Stimulated activated naive CD4-positive, alpha-beta T cell (primary cell): ENCODE data around the gene UQCRQ.
"Not testable (repeated sequence)": the region's sequence is repeated elsewhere in the genome, so short reads cannot be mapped to it uniquely, and the experiment has no call there.

ENCODE experiments used
- DNase-seq, 6 experiments: peaks; one replicate each; lab custom pipeline; 2025; lab: John Stamatoyannopoulos, UW

Gene UQCRQ

GRCh38 chr5:132832612-132833011 is 33.8 kb upstream of the UQCRQ start:
- no peak for DNase-seq

GRCh38 chr5:132834057-132834456 is 32.4 kb upstream of the UQCRQ start:
- no peak for DNase-seq

DNA sequence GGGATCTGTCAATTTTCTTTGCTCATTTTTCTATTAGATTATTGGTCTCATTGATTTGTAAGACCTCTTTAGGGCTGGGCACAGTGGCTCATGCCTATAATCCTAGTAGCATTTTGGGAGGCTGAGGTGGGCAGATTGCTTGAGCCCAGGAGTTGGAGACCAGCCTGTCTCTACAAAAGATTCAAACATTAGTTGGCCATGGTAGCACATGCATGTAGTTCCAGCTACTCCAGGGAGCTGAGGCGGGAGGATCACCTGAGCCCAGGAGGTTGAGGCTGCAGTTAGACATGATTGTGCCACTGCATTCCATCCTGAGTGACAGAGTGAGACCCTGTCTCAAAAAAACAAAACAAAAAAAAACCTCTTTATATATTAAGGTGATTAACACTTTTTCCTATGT is 29.6 kb upstream of the UQCRQ start:
- no peak for DNase-seq

DNA sequence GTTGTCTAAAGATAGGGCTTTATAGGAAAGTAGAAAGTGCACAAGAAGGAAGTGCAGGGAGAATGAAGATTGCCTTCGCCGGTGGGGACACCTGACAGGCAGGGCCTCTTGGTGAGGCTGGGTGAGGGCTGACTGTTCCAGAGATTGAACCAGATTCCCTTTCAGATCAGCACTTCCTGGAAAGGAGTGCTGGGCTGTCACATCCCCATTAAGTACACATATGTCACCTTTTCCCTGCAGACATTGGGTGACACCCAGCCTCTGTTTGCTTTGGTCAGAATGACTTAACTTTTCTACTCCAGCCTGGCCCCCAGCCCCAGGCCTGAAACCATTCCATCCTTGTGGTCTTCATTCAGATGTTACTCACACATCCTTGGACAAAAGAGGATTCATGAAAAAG is 28.6 kb upstream of the UQCRQ start:
- DNase-seq: no peak

DNA sequence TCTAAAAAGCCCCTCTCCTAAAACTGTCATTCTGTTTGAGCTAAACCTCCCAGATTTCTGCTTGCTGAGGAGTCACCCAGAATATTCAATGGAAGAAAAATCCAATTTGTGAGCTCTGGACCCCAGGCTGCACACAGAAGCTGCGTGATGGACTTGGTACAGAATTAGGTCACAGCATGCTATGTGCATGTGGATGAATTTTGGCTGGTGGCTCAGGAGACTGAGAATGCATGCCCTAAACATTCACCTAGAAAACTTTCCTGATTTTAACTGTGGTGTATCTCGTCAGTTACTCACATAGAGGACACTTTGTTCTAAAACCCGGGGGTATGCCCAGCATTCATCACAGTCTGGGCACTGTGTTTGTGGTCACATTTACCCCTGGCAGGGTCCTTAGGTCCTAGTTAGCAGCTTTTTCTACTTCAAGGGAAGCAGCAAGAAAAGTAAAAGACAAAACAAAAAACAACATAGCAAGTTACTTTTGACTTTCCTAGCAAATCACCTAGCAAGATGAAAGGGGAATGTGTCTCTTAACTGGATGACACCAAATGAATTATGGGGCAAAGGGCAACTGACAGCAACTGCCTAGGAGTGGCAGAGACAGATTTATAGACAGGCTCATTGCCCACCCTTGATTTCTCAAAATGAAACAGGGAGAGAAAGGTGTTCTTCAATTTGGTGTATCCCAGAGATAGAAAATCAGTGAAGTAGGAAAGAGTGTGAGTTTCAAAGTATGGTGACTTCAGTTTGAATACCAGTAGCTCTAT is 27.7 kb upstream of the UQCRQ start:
- DNase-seq: no peak

- no peak for DNase-seq
Observed at GRCh38 chr5:132839426-132840301, 26.8 kb upstream of the UQCRQ start.

DNA sequence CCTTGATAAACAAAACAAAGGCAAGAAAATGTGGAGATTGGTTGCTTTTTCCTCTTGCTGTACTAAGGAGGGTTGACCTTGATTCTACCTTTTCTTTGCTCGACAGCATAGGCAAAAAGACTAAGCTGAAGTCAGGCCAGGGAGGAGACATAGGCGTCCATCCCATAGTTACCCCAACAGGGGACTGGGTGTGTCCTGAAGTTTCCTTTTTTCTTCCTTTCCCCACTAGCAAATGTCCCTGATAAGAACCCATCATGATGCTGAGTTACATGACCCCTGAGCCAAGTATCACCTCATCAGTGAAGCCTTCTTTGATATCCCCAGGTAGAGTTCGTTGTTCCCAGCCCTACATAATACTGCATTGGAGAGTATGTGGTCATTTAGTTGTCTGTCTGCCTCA is 26.1 kb upstream of the UQCRQ start:
- DNase-seq: no peak

DNA sequence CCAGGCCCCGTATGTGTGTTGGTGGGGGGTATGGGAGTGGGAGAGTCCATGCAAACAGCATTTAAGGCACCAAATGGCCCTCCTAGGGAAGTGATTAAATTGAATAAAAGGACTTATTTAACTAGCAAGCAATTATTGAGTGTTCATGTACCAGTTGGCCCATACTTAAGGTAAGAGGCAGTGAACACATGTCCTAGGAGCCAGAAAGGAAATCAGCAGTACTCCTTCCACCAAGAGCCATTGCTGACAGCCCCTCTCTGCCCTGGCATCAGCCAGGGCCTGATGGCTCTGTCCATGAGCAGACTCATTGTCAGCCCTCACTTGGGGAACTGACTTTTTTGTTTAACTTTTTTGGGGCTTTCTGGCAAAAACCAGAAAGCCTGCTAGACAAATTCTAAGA is 25.5 kb upstream of the UQCRQ start:
- no peak for DNase-seq

GRCh38 chr5:132841305-132841704 is 25.1 kb upstream of the UQCRQ start:
- DNase-seq: no peak

DNA sequence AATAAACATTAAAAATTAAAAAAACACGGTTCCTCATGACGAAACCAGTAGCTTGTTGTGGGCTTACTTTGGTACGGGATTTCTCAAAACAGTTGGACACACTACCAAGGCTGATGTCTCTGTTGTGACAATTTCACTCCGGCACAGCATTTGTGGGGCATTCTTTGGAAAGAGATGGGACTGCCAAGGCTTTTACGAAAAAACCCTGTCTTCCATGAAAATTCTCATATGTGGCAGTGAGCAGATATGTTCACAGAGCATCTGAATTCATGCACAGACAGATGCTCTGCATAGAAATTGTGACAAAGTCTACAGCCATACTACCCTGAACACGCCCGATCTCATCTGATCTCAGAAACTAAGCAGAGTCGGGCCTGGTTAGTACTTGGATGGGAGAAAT is 18.2 kb upstream of the UQCRQ start:
- no peak for DNase-seq

- DNase-seq: no peak
Observed at GRCh38 chr5:132849347-132849746, 17.1 kb upstream of the UQCRQ start.

- no peak for DNase-seq
Observed at GRCh38 chr5:132850066-132850465, 16.4 kb upstream of the UQCRQ start.

DNA sequence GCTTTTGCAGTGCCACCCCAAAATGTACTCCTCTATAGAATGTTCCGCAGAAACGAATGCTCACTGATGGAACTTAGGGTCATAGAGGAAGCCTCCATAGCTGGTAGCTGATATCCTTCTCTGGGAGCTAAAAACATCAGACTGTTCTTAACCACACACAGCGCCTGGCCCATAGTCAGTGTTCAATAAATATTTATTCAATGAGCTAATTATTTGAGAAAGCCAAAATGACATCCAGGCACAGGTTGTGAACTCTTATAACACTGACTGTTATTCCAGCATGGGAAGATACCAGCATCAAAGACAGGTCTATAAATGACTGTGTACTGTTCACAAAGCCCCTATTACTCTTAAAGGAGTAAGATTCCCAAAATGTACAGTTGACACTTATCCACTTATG is 13.1 kb upstream of the UQCRQ start:
- no peak for DNase-seq

DNA sequence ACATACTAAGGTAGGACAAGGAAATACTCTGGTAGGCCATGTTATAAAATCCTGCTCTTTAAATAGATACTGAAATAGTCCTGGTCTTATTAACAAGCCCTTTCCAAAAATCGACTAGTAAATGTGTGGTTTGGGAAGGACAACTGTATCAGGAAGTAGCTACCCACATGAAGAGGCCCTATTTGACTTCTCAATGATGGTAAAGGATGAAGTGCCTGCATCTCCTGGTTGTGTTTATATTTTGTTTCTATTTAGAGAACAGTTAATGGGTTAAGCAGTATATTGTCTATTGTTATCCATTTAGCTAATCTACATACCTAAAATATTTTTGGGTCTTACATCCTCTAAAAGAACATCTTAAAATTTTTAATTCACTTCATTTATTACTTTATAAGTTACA is 12.7 kb upstream of the UQCRQ start:
- no peak for DNase-seq

DNA sequence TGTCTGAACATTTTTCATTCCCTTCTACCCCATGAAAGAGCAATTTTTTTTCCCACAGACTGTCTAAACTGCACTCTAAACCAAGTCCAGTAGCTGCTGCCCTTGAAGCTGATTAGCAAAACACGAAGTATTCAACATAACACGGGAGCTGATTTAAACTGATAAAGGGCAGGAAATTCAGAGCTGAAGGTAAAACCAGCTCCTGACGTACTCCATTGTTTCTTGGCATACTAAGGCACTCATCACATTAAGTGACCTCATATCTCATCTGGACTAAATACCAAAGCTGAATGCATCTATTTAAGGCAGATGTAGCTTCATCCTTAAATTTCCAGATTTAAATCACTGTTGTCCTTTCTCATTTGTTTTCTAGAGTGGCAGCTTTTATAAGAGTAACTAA is 12.1 kb upstream of the UQCRQ start:
- no peak for DNase-seq

GRCh38 chr5:132854992-132855391 is 11.4 kb upstream of the UQCRQ start:
- not testable (repeated sequence) for DNase-seq

GRCh38 chr5:132856011-132856410 is 10.4 kb upstream of the UQCRQ start:
- no peak for DNase-seq

GRCh38 chr5:132859889-132860437 is 6.5 kb upstream of the UQCRQ start:
- no peak for DNase-seq

- DNase-seq: no peak
Observed at GRCh38 chr5:132860742-132861141, 5.7 kb upstream of the UQCRQ start.

DNA sequence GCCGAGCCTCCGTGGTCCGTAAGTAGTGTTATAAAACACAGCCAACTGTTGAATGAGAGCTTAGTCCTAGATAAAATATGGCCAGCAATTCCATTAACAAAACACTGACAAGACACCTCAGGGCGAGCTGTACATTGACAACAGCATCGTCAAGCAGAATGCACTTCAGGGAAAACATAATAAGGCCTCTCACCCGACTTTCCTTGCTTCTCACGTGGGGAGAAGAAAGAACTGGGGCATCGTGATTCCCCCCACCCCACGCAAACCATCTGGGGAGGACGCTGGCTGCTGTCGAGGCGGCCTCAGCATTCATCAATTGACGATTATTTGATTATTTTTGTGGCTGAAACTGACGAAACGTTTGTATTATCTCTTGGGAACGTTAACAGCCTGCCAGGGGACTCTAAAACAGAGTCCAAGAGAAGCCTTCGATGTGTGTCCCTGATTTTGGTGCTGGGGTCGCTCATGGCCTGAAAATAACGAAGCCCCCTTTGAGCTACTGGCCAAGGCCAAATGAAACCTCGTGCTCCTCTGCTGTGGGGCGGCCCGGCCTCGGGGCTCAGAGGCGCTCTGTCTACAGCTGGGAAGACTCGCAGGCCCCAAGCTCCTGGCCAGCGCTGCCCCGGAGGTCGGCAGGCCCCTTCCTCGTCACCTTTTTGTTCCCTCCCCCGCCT is 637 bp upstream of the UQCRQ start:
- DNase-seq: peak in 2 of 6 experiments; percentile 26 to 27

- DNase-seq: no peak
Observed at GRCh38 chr5:132867046-132867451, 607 bp downstream of the UQCRQ start.

DNA sequence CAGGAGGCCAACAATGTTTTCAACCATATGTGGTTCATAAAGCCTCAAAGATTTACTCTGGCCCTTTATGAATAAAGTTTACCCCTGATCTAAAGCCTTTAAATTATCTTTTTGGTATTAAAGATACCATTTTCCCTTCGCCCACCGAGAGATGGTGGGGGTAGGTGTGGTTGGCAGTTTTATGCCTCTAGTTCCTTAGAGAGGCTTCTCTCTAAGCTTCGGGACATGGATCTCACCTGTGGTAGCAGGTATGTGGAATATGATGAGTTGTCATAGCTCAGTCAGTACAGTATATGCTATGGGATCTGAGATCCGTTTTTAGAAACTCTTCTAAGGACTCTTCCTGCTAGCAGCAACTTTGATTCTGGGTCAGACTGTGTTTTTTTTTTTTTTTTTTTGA is 2.3 kb downstream of the UQCRQ start:
- DNase-seq: no peak

DNA sequence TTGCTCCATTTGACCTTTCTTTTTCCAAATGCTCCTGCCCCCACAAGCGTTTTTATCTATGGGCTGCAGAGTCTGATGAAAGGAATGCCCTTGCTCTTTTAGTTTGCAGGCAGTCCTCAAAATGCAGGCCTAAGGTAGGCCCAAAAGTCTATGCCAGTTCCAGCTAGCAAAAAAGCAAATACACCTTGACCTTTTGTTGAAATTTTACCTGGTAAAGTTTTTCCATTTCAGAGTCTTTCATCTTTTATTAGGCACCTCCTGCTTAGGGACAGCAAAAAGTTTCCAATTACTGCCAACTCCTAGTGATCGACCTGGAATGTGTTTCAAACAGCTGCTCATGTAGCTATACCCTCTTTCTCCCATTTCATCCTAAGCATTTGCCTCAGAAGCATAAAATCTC is 4.4 kb downstream of the UQCRQ start:
- DNase-seq: no peak
